Measurements from ENCODE around the gene MYOG.

The MYOG gene
- 0 to 0.33 (median 0) reads per million in 17 experiments for total RNA-seq

- no peak for DNase-seq
Observed at GRCh38 chr1:203085528-203086406, at the start of gene MYOG. TSS of gene MYOG (minus strand) at chr1:203086012. CDS start at chr1:203085961, 51 bp downstream.

GRCh38 chr1:203133970-203134725 lies 48.3 kb upstream of the MYOG start:
- DNase-seq: peak; percentile 81 to 93 (median 88)

GRCh38 chr1:203131548-203132200 lies 45.9 kb upstream of the MYOG start:
- DNase-seq: no peak

- DNase-seq: no peak
Observed at GRCh38 chr1:203130358-203130985, 44.7 kb upstream of the MYOG start.

GRCh38 chr1:203129501-203130231 lies 43.9 kb upstream of the MYOG start:
- peak in 3 of 4 experiments; percentile 42 to 62 (median 49) for DNase-seq

- DNase-seq: no peak
Observed at GRCh38 chr1:203128716-203129500, 43.1 kb upstream of the MYOG start.

- no peak for DNase-seq
Observed at GRCh38 chr1:203128431-203128715, 42.6 kb upstream of the MYOG start.

- peak; percentile 47 to 78 (median 61) for DNase-seq
Observed at GRCh38 chr1:203127666-203128430, 42.0 kb upstream of the MYOG start, which contains the start of gene ADORA1. TSS of gene ADORA1 (plus strand) at chr1:203127726. CDS start at chr1:203128842, 1,116 bp downstream.

- no peak for DNase-seq
Observed at GRCh38 chr1:203126866-203127665, 41.3 kb upstream of the MYOG start.

- peak; percentile 49 to 86 (median 78) for DNase-seq
Observed at GRCh38 chr1:203126151-203126865, 40.5 kb upstream of the MYOG start.

- DNase-seq: no peak
Observed at GRCh38 chr1:203124546-203125317, 38.9 kb upstream of the MYOG start.

- no peak for DNase-seq
Observed at GRCh38 chr1:203124011-203124410, 38.2 kb upstream of the MYOG start.

GRCh38 chr1:203122159-203122558 lies 36.3 kb upstream of the MYOG start:
- DNase-seq: no peak

GRCh38 chr1:203121186-203122015 lies 35.6 kb upstream of the MYOG start:
- DNase-seq: peak in 3 of 4 experiments; percentile 49 to 55 (median 54)

- no peak for DNase-seq
Observed at GRCh38 chr1:203120325-203121153, 34.7 kb upstream of the MYOG start.

Measured in suppressor macrophage (primary cell).